SU-DHL-6 (cell line): ENCODE data around the gene PACS1.

ENCODE experiments used
- EZH2phosphoT487 ChIP-seq: fragments of 200-600 bp; sonication (generic), shearing (Covaris generic); conservative IDR thresholded peaks from 2 replicates; pipeline ENCODE4 v1.6.1; 2018; ENCODE audit warnings: mild to moderate bottlenecking, antibody characterized with exemption, low read length, moderate library complexity, mixed read lengths
- TF ChIP-seq, protein P1 (sequence below): fragments of 200-600 bp; sonication (generic); IDR thresholded peaks from one replicate; pipeline ENCODE4 v1.5.1; 2017; ENCODE audit warnings: antibody characterized with exemption, mild to moderate bottlenecking, low read length, moderate library complexity; ENCODE audit not compliant: insufficient read depth, poor library complexity, severe bottlenecking

- TF ChIP-seq, protein P1, sequence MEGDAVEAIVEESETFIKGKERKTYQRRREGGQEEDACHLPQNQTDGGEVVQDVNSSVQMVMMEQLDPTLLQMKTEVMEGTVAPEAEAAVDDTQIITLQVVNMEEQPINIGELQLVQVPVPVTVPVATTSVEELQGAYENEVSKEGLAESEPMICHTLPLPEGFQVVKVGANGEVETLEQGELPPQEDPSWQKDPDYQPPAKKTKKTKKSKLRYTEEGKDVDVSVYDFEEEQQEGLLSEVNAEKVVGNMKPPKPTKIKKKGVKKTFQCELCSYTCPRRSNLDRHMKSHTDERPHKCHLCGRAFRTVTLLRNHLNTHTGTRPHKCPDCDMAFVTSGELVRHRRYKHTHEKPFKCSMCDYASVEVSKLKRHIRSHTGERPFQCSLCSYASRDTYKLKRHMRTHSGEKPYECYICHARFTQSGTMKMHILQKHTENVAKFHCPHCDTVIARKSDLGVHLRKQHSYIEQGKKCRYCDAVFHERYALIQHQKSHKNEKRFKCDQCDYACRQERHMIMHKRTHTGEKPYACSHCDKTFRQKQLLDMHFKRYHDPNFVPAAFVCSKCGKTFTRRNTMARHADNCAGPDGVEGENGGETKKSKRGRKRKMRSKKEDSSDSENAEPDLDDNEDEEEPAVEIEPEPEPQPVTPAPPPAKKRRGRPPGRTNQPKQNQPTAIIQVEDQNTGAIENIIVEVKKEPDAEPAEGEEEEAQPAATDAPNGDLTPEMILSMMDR = no peak
- TF ChIP-seq EZH2phosphoT487 = no peak
These were observed 20.2 kb downstream of the PACS1 start for GRCh38 chr11:66090288-66090687.
